Astrocyte (in vitro differentiated cells and primary cell): ENCODE results near the gene NBL1. TPM values are rescaled to one million over a fixed set of nuclear protein-coding genes. Genes with fewer than 3 reads are reported as not detected.

Experiments
- DNase-seq: peaks from one replicate; pipeline ENCODE4 v3.0.0-alpha.2; 2010; ENCODE audit warnings: low read depth
- FAIRE-seq: peaks from 2 replicates; lab custom pipeline; 2011; peaks lifted over from hg19 to GRCh38; lab: Jason Lieb, UNC
- H2AFZ ChIP-seq: 2 replicates; pipeline ENCODE4 v1.6.0; 2012; ENCODE audit warnings: low read depth, low read length, inconsistent platforms
- H3K27ac ChIP-seq: 2 replicates; pipeline ENCODE4 v1.5.1; 2011; ENCODE audit warnings: low read depth, low read length, inconsistent platforms
- H3K27me3 ChIP-seq: 2 replicates; pipeline ENCODE4 v1.6.0; 2011; ENCODE audit warnings: low read length, inconsistent platforms; ENCODE audit not compliant: insufficient read depth
- H3K36me3 ChIP-seq: 2 replicates; pipeline ENCODE4 v1.5.1; 2011; ENCODE audit warnings: low read length, inconsistent platforms; ENCODE audit not compliant: insufficient read depth
- H3K4me1 ChIP-seq: 2 replicates; pipeline ENCODE4 v1.5.1; 2011; ENCODE audit warnings: low read length, inconsistent platforms; ENCODE audit not compliant: insufficient read depth
- H3K4me2 ChIP-seq: 2 replicates; pipeline ENCODE4 v1.6.0; 2012; ENCODE audit warnings: low read length, inconsistent platforms
- H3K4me3 ChIP-seq: 2 replicates; pipeline ENCODE4 v1.5.1; 2011; ENCODE audit warnings: low read depth, mild to moderate bottlenecking, low read length, inconsistent platforms; ENCODE audit not compliant: insufficient read depth
- H3K79me2 ChIP-seq: 2 replicates; pipeline ENCODE4 v1.6.0; 2012; ENCODE audit warnings: mild to moderate bottlenecking, low read length, inconsistent platforms; ENCODE audit not compliant: insufficient read depth
- H3K9ac ChIP-seq: 2 replicates; pipeline ENCODE4 v1.6.0; 2012; ENCODE audit warnings: mild to moderate bottlenecking, low read length, inconsistent platforms
- H3K9me3 ChIP-seq: 2 replicates; pipeline ENCODE4 v1.5.1; 2012; ENCODE audit warnings: low read depth, mild to moderate bottlenecking, low read length, inconsistent platforms; ENCODE audit not compliant: insufficient read depth
- H4K20me1 ChIP-seq: 2 replicates; pipeline ENCODE4 v1.6.0; 2012; ENCODE audit warnings: low read length, inconsistent platforms; ENCODE audit not compliant: insufficient read depth
- H3K27ac Mint-ChIP-seq: one replicate; pipeline ENCODE4 v1.8.0; 2021; ENCODE audit warnings: mild to moderate bottlenecking, mixed read lengths; ENCODE audit not compliant: unreplicated experiment
- H3K27me3 Mint-ChIP-seq: one replicate; pipeline ENCODE4 v1.8.0; 2021; ENCODE audit warnings: low read depth, mixed read lengths; ENCODE audit not compliant: unreplicated experiment
- H3K36me3 Mint-ChIP-seq: one replicate; pipeline ENCODE4 v1.8.0; 2021; ENCODE audit warnings: low read depth, mixed read lengths; ENCODE audit not compliant: unreplicated experiment
- H3K4me1 Mint-ChIP-seq: one replicate; pipeline ENCODE4 v1.8.0; 2021; ENCODE audit warnings: low read depth, mixed read lengths; ENCODE audit not compliant: unreplicated experiment
- H3K4me3 Mint-ChIP-seq: one replicate; pipeline ENCODE4 v1.8.0; 2021; ENCODE audit warnings: mild to moderate bottlenecking, moderate library complexity, mixed read lengths; ENCODE audit not compliant: unreplicated experiment
- H3K9me3 Mint-ChIP-seq: one replicate; pipeline ENCODE4 v1.8.0; 2021; ENCODE audit warnings: mild to moderate bottlenecking, mixed read lengths; ENCODE audit not compliant: unreplicated experiment
- CTCF ChIP-seq: IDR thresholded peaks from 2 replicates; pipeline ENCODE4 v1.5.1; 2011; ENCODE audit warnings: low read depth, mild to moderate bottlenecking, inconsistent platforms, low read length, moderate library complexity; ENCODE audit not compliant: insufficient read depth
- EZH2 ChIP-seq: IDR thresholded peaks from 2 replicates; pipeline ENCODE4 v1.6.1; 2012; ENCODE audit warnings: mild to moderate bottlenecking, low read length, inconsistent platforms; ENCODE audit not compliant: insufficient read depth
- total RNA-seq: library from RNA; stranded (reverse); gene quantifications from 2 replicates; pipeline ENCODE4 v1.2.1, GENCODE V29; 2021

Gene NBL1
- total RNA-seq, 1 donor from 2014 or later, result 58.3 TPM

DNA sequence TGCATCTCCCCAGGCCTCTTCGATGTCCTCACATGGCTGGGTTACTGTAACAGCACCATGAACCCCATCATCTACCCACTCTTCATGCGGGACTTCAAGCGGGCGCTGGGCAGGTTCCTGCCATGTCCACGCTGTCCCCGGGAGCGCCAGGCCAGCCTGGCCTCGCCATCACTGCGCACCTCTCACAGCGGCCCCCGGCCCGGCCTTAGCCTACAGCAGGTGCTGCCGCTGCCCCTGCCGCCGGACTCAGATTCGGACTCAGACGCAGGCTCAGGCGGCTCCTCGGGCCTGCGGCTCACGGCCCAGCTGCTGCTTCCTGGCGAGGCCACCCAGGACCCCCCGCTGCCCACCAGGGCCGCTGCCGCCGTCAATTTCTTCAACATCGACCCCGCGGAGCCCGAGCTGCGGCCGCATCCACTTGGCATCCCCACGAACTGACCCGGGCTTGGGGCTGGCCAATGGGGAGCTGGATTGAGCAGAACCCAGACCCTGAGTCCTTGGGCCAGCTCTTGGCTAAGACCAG lies 34.9 kb downstream of the NBL1 start:
- DNase-seq, result no peak
- H3K27me3 Mint-ChIP-seq, result peaks cover 46% of the 10 kb centered on the region
- peaks cover 4% of the 10 kb centered on the region for H3K4me1 Mint-ChIP-seq
- Histone ChIP-seq H3K27me3 (peaks cover 5% of the 10 kb centered on the region), H3K4me1 (peaks cover 3% of the 10 kb centered on the region), H4K20me1 (no peaks in the 10 kb centered on the region), H3K9ac (no peak overlapping the region), H3K4me3 (no peak overlapping the region), H3K9me3 (no peaks in the 10 kb centered on the region), H3K4me2 (no peak overlapping the region), H3K79me2 (no peaks in the 10 kb centered on the region), H3K36me3 (no peaks in the 10 kb centered on the region), H2AFZ (no peak overlapping the region), H3K27ac (no peak overlapping the region)
- H3K27ac Mint-ChIP-seq, result no peak overlapping the region
- FAIRE-seq, result no peak
- H3K9me3 Mint-ChIP-seq, result peaks cover 2% of the 10 kb centered on the region
- TF ChIP-seq CTCF (no peak), EZH2 (no peak)
- no peaks in the 10 kb centered on the region for H3K36me3 Mint-ChIP-seq
- H3K4me3 Mint-ChIP-seq, result no peak overlapping the region

DNA sequence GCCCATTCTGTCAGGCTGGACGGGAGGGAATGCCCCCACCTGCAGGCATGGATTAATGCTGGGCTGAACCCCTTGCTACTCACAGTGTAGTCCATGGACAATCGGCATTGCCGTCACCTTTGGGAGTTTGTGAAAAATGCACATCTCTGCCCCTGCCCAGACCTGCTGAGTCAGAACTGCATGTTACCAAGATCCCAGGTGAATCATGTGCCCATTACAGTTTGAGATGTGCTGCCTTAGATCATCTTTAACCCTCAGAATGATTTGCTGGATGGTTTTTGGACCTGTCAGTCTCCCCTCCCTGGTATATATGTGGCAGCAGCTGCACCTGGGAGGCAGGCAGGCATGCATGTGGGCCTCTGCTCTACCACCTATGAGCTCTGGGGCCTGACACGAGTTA lies 35.6 kb downstream of the NBL1 start:
- no peak overlapping the region for H3K4me2 ChIP-seq
- H3K4me1 ChIP-seq, result peaks cover 3% of the 10 kb centered on the region
- H3K27ac ChIP-seq, result no peak overlapping the region
- no peaks in the 10 kb centered on the region for H3K36me3 ChIP-seq
- H3K4me3 Mint-ChIP-seq, result no peak overlapping the region
- H3K4me3 ChIP-seq, result no peak overlapping the region
- FAIRE-seq (no peak), DNase-seq (no peak)
- H3K27me3 ChIP-seq, result peaks cover 5% of the 10 kb centered on the region
- peaks cover 2% of the 10 kb centered on the region for H3K9me3 Mint-ChIP-seq
- H4K20me1 ChIP-seq, result no peaks in the 10 kb centered on the region
- H3K9me3 ChIP-seq, result no peaks in the 10 kb centered on the region
- H3K27ac Mint-ChIP-seq, result no peak overlapping the region
- no peak overlapping the region for H2AFZ ChIP-seq
- no peak for TF ChIP-seq EZH2
- no peak for TF ChIP-seq CTCF
- H3K36me3 Mint-ChIP-seq, result no peaks in the 10 kb centered on the region
- H3K9ac ChIP-seq, result no peak overlapping the region
- H3K4me1 Mint-ChIP-seq, result peaks cover 4% of the 10 kb centered on the region
- peaks cover 40% of the 10 kb centered on the region for H3K27me3 Mint-ChIP-seq
- H3K79me2 ChIP-seq, result no peaks in the 10 kb centered on the region

DNA sequence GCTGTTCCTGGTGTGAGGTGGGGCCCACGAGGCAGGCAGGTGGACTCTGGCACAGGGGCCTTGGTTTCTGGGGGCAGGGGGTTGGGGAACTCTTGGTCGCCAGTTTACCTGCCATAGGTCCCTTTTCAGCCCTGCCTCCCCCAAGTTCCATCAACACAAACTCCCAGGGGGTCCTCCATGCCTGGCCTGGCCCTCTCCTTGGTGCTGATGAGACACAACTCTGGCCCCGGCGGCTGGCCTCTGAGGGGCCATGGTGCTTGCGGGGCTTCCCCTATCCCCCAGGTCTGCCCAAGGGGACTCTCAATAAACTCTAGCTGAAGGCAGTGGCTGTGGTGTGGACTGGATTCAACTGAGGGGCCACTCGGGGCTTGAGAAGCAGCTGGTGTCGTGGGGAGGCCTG lies 36.5 kb downstream of the NBL1 start:
- Mint-ChIP-seq H3K27me3 (peaks cover 30% of the 10 kb centered on the region), H3K4me1 (peaks cover 4% of the 10 kb centered on the region), H3K4me3 (no peak overlapping the region), H3K9me3 (peaks cover 2% of the 10 kb centered on the region), H3K27ac (no peak overlapping the region), H3K36me3 (no peaks in the 10 kb centered on the region)
- FAIRE-seq (no peak), DNase-seq (no peak)
- H4K20me1 ChIP-seq, result no peaks in the 10 kb centered on the region
- no peak overlapping the region for H3K4me3 ChIP-seq
- H3K27ac ChIP-seq, result no peak overlapping the region
- H3K9ac ChIP-seq, result no peak overlapping the region
- H3K4me2 ChIP-seq, result no peak overlapping the region
- no peak overlapping the region for H2AFZ ChIP-seq
- TF ChIP-seq EZH2, result no peak
- TF ChIP-seq CTCF, result no peak
- no peaks in the 10 kb centered on the region for H3K27me3 ChIP-seq
- no peaks in the 10 kb centered on the region for H3K36me3 ChIP-seq
- no peaks in the 10 kb centered on the region for H3K9me3 ChIP-seq
- peaks cover 3% of the 10 kb centered on the region for H3K4me1 ChIP-seq
- H3K79me2 ChIP-seq, result no peaks in the 10 kb centered on the region
